RKO (cell line): ENCODE data around the gene LNPK.
"Not testable (repeated sequence)": the region's sequence is repeated elsewhere in the genome, so short reads cannot be mapped to it uniquely, and the experiment has no call there.

Experiments
- DNase-seq: peaks from one replicate; pipeline ENCODE4 v3.0.0-alpha.2; 2016; ENCODE audit warnings: low spot score

LNPK gene, protein sequence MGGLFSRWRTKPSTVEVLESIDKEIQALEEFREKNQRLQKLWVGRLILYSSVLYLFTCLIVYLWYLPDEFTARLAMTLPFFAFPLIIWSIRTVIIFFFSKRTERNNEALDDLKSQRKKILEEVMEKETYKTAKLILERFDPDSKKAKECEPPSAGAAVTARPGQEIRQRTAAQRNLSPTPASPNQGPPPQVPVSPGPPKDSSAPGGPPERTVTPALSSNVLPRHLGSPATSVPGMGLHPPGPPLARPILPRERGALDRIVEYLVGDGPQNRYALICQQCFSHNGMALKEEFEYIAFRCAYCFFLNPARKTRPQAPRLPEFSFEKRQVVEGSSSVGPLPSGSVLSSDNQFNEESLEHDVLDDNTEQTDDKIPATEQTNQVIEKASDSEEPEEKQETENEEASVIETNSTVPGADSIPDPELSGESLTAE

DNA sequence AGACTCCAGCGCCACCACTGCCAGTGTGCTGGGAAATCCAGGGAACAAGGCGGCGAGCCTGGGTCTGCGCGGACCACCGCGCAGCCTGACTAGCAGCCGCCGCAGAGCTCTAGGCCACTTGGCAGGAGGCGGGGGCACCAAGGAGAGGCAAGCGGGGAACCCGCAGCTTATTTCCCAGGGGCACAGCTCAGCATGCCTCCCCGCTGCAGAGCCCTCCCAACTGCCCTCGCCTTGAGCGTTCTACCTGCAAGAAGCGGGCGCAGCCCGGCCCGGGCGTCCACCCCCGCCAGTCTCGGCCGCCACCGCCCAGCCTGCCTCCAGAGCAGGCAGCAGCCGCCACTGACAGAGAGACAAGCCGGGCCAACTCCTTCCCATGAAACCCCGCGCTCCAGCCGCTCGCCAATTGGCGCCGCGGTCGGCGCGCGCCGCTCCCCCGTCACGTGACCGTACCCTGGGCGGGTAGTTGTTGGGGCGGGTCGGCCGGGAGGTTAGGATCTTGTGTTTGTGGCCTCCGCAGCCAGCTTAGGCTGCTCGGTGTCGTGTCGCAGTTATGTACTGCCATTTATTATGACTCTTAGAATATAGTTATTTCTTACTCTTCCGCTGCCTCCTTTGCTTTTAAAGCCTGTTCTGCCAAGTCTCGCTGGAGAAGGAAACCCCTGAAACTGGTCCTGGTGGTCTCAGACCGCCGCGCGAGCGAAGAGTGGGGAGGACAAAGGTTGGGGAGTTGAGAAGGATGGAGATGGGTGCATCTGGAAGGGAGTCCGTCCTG lies at the start of gene LNPK:
LNPK (minus strand) TSS at position 352 of the 772 bp plus-strand sequence. CDS start 6,683 bp downstream, outside the sequence.
- peak; percentile 91 for DNase-seq

DNA sequence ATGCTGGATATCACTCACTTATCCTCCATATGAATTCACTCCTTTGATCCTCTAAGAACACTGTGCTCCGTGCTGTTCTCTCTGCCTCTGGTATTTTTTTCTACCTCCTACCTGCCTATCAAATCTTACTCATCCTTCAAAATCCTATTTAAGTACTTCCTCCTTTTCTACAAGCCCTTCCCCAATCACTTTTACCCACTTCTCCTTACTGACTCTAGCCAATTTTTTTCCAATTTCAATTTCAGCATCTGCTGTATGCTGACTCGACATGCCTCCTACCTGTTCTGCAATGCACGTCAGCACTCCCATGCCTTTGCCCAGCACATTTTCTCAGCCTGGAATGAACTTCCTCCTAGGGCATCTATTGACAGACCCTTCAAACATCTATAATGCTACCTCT lies 37.3 kb upstream of the LNPK start:
- no peak for DNase-seq

DNA sequence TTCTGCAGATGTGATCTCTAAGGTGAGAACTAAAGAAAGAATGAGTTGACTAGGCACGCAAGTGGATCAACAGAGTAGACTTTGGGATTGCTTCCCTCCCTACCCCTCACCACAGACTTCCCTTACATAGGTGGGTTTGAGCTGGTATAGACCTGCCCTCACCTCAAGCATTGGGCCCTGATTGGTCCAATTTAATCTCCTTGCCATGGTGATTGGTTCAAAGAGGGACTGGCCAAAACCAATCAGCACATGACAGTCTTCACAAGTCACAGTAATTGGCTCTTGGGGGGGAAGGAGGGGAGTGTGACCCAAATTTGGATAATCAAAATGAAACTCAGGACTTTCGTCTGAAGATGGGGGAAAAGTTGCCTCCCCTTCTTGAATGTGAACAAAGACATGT lies 36.6 kb upstream of the LNPK start:
- DNase-seq, result no peak

DNA sequence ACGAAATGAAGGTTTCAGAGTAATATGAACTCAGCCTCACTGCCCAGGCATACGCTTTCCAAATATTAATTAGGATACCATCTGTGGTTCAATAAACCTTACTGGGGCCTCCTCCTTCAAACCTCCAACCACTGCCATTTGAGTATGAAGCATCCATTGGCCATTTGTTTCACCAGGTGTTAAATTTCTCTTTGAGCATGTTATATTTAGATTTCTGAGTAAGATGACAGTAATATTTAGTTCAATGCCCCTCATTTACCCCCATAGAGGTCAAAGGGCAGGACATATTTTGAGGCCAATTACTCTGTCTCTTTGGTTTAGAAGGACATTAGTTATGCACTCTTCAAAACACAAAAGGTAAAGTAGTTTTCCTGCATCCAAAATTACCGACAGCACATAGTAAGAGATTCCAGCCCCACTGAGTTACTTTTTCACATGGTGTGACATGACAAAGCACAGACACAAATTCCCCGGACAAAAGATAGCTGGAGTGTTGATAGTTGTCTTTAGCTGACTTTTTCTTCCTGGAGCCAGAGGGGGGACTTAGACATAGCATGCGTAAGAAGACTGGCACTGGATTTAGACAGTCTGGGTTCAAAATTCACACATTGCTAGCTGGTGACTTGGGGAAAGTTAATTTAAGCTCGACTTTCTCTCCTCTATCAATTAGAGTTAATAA lies 33.1 kb upstream of the LNPK start:
- DNase-seq, result no peak

DNA sequence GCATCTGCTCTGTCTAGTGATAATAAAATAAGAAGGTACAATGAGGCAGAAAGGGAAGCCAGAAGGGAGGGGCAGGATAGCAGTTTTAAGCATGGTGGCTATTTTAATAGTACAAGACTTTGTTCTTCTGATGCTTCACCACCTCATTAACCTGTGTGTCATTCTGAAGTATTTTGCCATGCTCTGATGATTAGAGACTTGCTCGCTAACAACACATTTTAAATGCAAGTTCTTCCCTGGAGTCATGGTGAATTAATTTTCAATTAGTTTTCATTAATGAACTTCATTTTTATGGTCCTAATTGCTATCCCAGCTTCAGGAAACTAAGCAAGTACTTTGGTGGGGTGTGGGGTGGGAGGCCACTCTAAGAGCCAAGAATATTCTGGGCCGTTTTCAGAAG lies 25.7 kb upstream of the LNPK start:
- DNase-seq, result no peak

DNA sequence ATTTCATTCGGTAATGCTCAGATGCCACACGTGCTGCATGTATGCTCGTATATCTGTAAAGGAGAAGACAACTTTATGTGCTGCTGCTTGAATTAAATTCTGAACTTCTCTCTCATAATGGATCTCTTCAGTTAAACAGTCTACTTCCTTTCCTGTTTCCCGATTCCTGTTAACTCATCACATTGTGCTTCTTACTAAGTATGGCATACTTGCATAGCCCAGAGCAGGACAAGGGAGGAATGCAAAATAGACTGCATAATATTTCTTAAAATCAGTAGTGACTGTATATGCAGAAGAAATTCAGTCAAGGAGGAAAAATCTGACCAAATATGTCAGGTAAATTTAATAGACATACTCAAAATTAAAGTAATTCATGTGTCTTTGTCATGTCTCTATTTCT lies 23.9 kb upstream of the LNPK start:
- DNase-seq, result no peak

DNA sequence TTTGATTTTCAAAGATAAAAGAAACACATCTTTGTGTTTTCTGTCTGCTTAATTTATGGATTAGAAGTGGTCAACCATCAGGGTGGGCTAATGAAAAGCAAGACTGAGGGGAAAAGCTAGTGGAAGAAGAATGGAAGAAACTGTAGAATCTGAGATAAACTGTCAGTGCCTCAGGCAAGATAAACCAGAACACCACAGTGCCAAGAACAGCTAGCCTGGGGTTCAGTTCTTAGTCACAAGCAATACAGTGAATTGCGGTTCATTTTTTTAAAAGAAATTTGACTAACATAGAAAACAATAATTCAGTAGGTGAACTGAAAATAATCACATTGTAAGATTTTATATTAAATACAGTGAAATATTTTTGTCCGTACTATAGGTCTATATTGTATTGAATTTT lies 22.0 kb upstream of the LNPK start:
- no peak for DNase-seq

DNA sequence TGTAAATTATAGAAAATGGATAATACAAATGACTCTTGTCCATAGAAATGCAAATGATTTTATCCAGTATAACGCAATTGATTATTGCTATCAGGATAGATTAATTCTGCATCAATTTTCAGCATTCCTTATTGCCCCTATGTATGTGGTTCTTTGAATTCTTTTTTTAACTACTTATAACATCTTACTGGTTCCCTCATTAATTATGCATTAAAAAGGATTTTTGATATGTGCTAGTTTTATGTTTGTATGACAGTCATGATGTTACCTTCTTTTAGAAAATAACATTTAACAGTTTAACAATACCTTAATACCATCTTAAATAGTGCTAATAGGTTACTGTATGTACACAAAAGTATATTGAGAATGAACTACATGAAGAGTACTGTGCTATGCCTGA lies 20.0 kb upstream of the LNPK start:
- DNase-seq, result no peak

DNA sequence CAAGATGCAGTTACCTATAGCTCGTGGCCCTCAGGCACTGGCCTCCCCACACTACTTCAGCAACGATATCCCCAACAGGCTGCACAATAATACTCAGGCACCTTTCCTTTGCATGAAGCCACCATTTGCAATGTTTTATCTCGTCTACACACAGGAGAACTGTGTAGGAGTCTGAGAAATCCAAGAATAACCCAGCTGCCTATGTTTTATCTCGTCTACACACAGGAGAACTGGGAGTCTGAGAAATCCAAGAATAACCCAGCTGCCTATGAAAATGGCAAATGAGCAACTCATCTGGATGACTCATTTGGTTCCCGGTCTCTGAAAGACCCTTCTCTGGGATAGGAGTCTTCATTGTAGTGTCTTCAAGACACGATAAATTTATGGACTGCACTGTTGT lies 18.3 kb upstream of the LNPK start:
- DNase-seq, result no peak

DNA sequence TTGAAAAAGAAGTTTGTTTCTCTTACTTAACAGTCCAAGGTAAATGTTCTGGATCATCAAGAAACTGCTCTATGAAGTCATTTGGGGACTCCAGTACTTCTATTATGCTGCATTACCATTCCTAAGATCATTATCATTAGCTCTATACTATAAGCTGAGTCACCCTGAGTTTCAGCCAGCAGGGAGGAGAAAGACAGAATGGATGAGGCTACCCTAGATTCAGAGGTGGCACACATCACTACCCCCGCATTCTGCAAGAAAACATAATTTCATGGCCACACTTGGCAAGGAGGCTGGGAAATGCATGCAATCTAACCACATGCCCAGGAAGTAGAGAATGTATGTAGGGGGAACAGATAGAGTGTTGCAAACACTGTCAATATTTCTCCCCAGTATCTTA lies 16.6 kb upstream of the LNPK start:
- peak; percentile 13 for DNase-seq

DNA sequence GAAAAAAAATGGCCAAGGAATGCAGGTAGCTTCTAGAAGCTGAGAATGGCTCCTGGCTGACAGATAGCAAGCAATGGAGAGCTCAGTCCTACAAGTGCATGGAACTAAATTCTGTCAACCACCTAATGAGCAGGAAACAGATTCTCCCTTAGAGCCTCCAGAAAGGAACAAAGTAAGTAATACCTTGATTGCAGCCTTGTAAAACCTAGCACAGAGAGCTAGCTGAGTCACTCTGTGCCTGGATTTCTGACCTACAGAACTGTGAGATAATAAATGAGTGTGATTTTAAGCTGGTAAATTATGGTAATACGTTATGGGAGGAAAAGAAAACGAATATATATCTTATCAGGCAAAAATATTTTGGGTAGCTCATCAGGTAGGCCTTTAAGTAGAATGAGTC lies 7.4 kb upstream of the LNPK start:
- DNase-seq, result no peak

DNA sequence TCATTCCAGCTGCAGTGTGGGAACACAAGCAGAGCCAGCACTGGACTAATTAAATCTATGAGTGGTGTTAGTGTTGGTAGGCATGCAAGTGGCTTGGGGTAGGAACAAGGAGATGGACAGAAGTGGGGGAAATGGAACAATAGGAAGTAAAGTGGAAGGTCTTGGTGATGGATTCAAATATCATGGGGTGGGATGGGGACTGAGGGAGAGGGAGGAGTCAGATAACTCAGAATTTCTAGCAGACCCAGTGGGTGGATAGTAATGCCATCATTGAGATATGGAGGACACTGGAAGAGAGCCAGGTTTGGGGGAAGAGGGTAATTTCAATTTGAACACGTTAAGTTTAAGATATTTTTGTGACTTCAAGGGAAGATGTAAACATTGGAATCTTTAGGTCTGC lies 2.9 kb upstream of the LNPK start:
- DNase-seq, result no peak

DNA sequence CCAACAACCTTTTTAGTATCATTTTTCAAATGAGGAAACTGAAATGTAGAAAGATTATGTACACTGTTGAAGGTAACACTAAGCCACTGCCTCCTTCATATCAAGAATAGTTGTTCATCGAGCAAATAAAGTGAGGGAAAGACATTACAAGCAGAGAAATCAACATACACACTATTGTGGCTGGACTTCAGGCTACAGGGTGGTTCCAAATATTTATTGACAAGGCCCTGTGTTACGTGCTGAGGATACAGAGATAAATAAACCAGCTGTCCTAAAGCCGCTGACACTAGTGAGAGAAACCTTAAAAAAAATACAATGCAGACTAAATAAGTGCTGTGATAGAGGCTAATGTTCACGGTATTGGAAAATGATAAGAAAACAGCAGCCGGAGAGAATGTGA lies 1.9 kb upstream of the LNPK start:
- no peak for DNase-seq

DNA sequence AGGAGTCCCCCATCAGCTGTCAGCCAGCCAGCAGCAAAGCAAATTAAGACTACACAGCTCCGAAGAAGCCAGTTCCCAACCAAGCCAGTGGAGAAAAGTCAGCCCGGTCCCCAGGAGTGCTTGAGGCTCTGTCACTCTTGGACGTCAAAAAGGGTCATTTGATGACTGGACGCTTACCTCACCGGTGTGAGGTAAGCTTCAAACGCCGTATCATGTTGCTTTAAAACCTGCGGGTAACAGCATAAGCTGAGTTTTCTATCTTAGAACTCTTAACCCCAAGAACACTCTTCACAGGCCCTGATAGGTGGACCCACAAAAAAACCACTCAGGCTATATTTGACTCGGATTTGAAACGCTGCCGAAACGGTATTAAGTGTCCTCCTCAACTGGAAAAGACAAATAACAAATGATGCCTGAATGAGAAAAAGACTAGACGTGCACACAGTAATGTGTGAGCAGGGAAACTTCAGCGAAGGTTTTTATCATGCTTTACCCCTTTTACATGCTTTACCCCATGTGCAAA lies 682 bp upstream of the LNPK start:
- DNase-seq, result peak; percentile 69

DNA sequence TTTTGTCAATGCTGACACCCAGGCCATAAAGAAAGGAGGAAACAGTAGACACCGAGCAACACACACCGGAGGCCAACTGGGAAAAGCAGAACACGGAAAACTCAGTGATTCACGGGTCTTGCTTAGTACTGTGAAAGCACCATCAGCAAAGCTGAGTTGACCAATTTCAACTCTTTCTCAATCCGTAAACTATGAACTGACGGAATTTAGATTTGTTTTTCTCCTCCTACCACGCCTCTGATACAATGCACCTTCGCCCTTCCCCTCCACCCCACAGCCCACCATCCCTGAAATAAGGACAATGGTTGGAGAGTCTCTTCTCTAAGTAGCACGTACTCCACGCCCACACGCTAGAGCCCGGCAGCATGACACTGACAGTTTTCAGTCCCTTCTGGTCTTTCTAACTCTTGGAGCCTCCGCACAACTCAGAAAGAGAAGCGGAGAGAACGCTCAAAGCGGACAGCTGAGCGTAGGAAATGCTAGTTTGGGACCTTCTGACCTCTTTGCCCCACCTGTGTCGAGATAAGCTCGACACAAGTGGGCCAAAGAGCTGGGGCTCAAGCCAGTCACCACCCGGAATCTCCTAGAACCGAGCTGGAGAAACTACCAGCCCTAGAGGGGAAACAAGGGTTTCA lies 669 bp downstream of the LNPK start:
- DNase-seq, result peak; percentile 72

DNA sequence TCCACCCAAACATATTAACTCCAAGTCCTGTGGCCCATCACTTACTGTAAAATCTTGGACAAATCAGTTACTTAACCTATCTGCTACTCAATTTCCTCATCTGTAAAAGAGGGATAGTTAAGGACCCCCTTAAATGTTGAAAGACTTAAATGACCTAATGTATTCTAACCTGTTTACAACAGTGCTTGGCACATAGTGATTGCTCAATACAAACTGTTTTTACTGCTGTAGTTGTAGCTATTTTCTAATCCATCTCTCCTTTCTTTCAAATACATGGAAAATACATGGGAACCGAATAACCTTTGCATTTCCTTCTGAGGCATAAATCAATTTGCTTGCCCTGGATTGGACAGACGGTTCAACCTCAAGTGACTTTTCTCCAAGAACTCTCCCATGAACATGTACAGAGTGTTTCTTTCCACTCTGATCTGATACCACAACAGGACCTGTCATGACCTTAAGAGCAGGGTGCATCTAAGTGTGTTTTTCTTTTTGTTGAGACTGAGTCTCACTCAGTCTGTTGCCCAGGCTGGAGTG lies 2.7 kb downstream of the LNPK start:
- no peak for DNase-seq

DNA sequence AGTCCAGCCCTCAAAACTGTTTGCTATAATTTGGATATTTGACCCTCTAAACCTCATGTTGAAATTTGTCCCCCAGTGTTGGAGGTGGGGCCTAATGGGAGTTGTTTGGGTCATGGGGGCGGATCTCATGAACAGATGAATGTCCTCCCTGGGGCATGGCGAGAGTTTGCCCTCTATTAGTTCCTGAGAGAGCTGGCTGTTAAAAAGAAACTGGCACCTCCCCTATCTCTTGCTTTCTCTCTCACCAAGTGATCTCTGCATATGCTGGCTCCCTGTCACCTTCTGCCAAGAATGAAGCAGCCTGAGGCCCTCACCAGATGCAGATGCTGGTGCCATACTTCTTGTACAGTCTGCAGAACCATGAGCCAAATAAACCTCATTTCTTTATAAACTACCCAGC lies 12.0 kb downstream of the LNPK start:
- no peak for DNase-seq

DNA sequence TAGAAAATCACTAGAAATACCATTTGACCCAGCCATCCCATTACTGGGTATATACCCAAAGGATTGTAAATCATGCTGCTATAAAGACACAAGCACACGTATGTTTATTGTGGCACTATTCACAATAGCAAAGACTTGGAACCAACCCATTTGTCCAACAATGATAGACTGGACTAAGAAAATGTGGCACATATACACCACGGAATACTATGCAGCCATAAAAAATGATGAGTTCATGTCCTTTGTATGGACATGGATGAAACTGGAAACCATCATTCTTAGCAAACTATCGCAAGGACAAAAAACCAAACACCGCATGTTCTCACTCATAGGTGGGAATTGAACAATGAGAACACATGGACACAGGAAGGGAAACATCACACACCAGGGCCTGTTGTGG lies 14.9 kb downstream of the LNPK start:
- not testable (repeated sequence) for DNase-seq

DNA sequence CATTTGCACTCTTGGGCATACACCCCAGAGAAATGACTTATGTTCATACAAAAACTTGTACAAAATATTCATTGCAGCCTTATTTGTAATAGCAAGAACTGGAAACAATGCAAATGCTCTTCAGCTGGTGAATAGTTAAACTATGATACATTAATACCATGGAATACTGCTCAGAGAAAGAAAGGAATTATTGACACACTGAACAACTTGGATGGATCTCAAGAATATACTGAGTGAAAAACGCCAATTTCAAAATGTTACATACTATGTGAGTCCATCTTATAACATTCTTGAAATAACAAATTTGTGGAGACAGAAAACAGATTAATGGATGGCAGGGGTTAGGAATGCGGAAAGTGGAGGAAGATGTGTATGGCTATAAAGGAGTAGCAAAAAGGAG lies 17.2 kb downstream of the LNPK start:
- DNase-seq, result no peak

DNA sequence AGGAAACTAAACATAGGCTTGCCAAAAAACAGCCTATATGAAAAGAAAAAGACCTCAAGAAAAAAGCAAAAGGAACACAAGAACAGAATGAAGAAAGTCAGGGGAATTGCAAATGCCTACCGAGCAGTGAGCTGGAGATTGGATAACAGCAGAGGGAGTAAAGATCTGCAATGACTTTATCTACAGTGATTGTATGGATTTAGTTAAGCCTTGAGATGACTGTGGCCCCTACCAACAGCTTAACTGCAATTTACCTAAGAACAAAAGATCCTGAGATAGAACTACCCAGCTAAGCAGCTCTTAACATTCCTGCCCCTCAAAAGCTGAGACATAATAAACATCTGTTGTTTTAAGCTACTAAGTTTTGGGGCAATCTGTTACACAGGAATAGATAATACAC lies 20.5 kb downstream of the LNPK start:
- no peak for DNase-seq

DNA sequence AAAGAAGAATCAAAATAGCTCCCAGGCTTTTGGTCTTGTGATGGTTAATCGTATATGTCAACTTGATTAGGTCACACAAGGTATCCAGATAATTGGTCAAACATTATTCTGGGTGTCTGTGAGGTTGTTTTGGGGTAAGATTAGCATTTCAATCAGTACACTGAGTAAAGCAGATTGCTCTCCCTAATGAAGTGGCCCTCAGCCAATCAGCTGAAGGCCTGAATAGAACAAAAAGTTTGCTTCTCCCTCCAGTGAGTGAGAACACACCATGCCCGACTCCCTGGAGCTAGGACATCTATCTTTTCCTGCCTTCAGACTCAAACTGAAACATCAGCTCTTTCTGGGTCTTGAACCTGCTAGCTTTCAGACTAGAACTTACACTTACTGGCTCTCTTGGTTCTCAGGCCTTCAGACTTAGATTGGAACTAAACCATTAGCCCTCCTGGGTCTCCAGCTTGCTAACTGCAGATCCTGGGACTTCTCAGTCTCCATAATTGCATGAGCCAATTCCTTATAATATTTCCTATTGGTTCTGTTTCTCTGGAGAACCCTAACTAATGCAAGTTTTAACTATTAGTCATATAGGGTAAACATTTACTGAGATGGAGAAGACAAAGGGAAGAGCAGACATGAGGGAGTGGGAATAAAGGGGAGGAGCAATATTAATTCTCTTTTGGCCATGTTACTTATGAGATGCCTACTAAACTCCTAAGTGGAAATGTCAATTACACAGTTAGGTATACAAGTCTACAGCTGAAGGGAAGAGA lies 25.5 kb downstream of the LNPK start:
- no peak for DNase-seq
